ENCODE results near the gene HYOU1. TPM values are rescaled to one million over a fixed set of nuclear protein-coding genes. Genes with fewer than 3 reads are reported as not detected.

Gene HYOU1
- total RNA-seq, 1 donor from 2014 or later = 195 TPM

Other genes starting within 250 kb of the HYOU1 start
- not detected in 2 replicates for gene CXCR5, start 173.3 kb downstream of the HYOU1 start, total RNA-seq
- 30.8 and 39.1 TPM in 2 replicates for gene BCL9L, start 131.3 kb downstream of the HYOU1 start, total RNA-seq
- gene UPK2, start 100.9 kb downstream of the HYOU1 start, total RNA-seq = not detected in 2 replicates
- not detected in 2 replicates for gene FOXR1, start 85.4 kb downstream of the HYOU1 start, total RNA-seq
- gene CENATAC, start 59.1 kb downstream of the HYOU1 start, total RNA-seq = 6.4 and 16.6 TPM in 2 replicates
- gene RPS25, start 38.9 kb downstream of the HYOU1 start, total RNA-seq = 1,518 and 2,158 TPM in 2 replicates
- gene TRAPPC4, start 38.4 kb downstream of the HYOU1 start, total RNA-seq = 76.3 and 91.1 TPM in 2 replicates
- 19.0 and 23.0 TPM in 2 replicates for gene SLC37A4, start 26.3 kb downstream of the HYOU1 start, total RNA-seq
- gene VPS11, start 10.6 kb upstream of the HYOU1 start, total RNA-seq = 36.9 and 40.3 TPM in 2 replicates
- gene HMBS, start 27.7 kb upstream of the HYOU1 start, total RNA-seq = 8.6 and 10.1 TPM in 2 replicates
- gene DPAGT1, start 44.6 kb upstream of the HYOU1 start, total RNA-seq = 18.6 and 45.5 TPM in 2 replicates
- 8.9 and 13.2 TPM in 2 replicates for gene C2CD2L, start 50.1 kb upstream of the HYOU1 start, total RNA-seq
- gene HINFP, start 64.4 kb upstream of the HYOU1 start, total RNA-seq = 13.0 and 17.3 TPM in 2 replicates
- gene ABCG4, start 91.8 kb upstream of the HYOU1 start, total RNA-seq = 0.29 and 1.2 TPM in 2 replicates
- 21.6 and 23.3 TPM in 2 replicates for gene NLRX1, start 111.5 kb upstream of the HYOU1 start, total RNA-seq
- not detected in 2 replicates for gene NHERF4, start 128.3 kb upstream of the HYOU1 start, total RNA-seq
- gene CBL, start 149.1 kb upstream of the HYOU1 start, total RNA-seq = 30.6 and 38.7 TPM in 2 replicates